IMR-90 (cell line): ENCODE data around the gene ROS1. TPM values are rescaled to one million over a fixed set of nuclear protein-coding genes. Genes with fewer than 3 reads are reported as not detected.

Source experiments
- ATAC-seq: fragments of 200-7000 bp; cut with Tn5 transposase; 2 replicates; pipeline ENCODE4 v1.9.1; 2020; ENCODE audit warnings: low read depth, mild to moderate bottlenecking, moderate library complexity
- BruUV-seq: library from RNA; stranded (reverse); fragments of 400-500 nt; replicated peaks from 2 replicates; lab custom pipeline; 2021; lab: Mats Ljungman, UMichigan
- CTCF ChIA-PET: fragments of 300-600 bp; formaldehyde crosslinking; extraction: SDS; loops from one replicate; lab custom pipeline; 2021; ENCODE audit warnings: antibody characterized with exemption; lab: Yijun Ruan, JAX
- POLR2A ChIA-PET: fragments of 300-600 bp; sonication (Branson Sonifier 250); formaldehyde crosslinking; loops from one replicate; lab custom pipeline; 2022; ENCODE audit warnings: antibody characterized with exemption; ENCODE audit not compliant: unreplicated experiment; lab: Charles Lee
- DNase-seq: peaks from one replicate; pipeline ENCODE4 v3.0.0; 2013
- H2AFZ ChIP-seq: replicated peaks from 2 replicates; pipeline ENCODE3; 2013; ENCODE audit warnings: low read length, mild to moderate bottlenecking; ENCODE audit not compliant: poor library complexity
- H2AK5ac ChIP-seq: 2 replicates; pipeline ENCODE4 v1.6.1; 2013; ENCODE audit warnings: low read depth, low read length, inconsistent platforms
- H2AK9ac ChIP-seq: replicated peaks from 2 replicates; pipeline ENCODE3; 2013; ENCODE audit warnings: mild to moderate bottlenecking, low read depth, low read length, moderate library complexity; ENCODE audit not compliant: poor library complexity
- H2BK120ac ChIP-seq: 2 replicates; pipeline ENCODE4 v1.6.1; 2013; ENCODE audit warnings: low read depth, low read length, inconsistent platforms
- H2BK15ac ChIP-seq: 3 replicates; pipeline ENCODE4 v1.6.1; 2013; ENCODE audit warnings: low read depth, low read length, inconsistent platforms
- H2BK20ac ChIP-seq: 2 replicates; pipeline ENCODE4 v1.6.1; 2013; ENCODE audit warnings: low read depth, mild to moderate bottlenecking, inconsistent platforms, low read length, moderate library complexity
- H2BK5ac ChIP-seq: 2 replicates; pipeline ENCODE4 v1.6.1; 2013; ENCODE audit warnings: mild to moderate bottlenecking, low read depth, low read length, inconsistent platforms; ENCODE audit not compliant: poor library complexity, severe bottlenecking
- H3K14ac ChIP-seq: replicated peaks from 2 replicates; pipeline ENCODE4 v1.6.1; 2013; ENCODE audit warnings: low read depth, low read length, inconsistent platforms
- H3K18ac ChIP-seq: 2 replicates; pipeline ENCODE4 v1.6.1; 2013; ENCODE audit warnings: low read depth, low read length, control low read depth
- H3K23ac ChIP-seq: 2 replicates; pipeline ENCODE4 v1.6.1; 2013; ENCODE audit warnings: low read depth, low read length, inconsistent platforms
- H3K27ac ChIP-seq: 2 replicates; pipeline ENCODE4 v1.5.1; 2013; ENCODE audit warnings: mild to moderate bottlenecking, control low read depth, low read length; ENCODE audit not compliant: insufficient read depth
- H3K27me3 ChIP-seq: 2 replicates; pipeline ENCODE4 v1.6.1; 2013; ENCODE audit warnings: low read length; ENCODE audit not compliant: control insufficient read depth, insufficient read depth
- H3K36me3 ChIP-seq: 2 replicates; pipeline ENCODE4 v1.6.1; 2013; ENCODE audit warnings: low read length, mixed read lengths; ENCODE audit not compliant: control insufficient read depth, insufficient read depth
- H3K4ac ChIP-seq: 2 replicates; pipeline ENCODE4 v1.6.1; 2013; ENCODE audit warnings: low read depth, low read length, inconsistent platforms
- H3K4me1 ChIP-seq: 2 replicates; pipeline ENCODE4 v1.6.1; 2013; ENCODE audit warnings: low read length, mixed read lengths; ENCODE audit not compliant: control insufficient read depth, insufficient read depth
- H3K4me2 ChIP-seq: 2 replicates; pipeline ENCODE4 v1.6.1; 2013; ENCODE audit warnings: low read depth, mild to moderate bottlenecking, control low read depth, low read length, moderate library complexity
- H3K4me3 ChIP-seq: 2 replicates; pipeline ENCODE4 v1.5.1; 2013; ENCODE audit warnings: low read depth, mild to moderate bottlenecking, control low read depth, low read length, moderate library complexity; ENCODE audit not compliant: insufficient read depth
- H3K56ac ChIP-seq: 2 replicates; pipeline ENCODE4 v1.6.1; 2013; ENCODE audit warnings: low read length, inconsistent platforms; ENCODE audit not compliant: insufficient read depth; ENCODE audit errors: extremely low read depth
- H3K79me1 ChIP-seq, 2 experiments: 2 replicates each; pipeline ENCODE4 v1.6.1; 2013; ENCODE audit warnings: low read length in 2 of 2, inconsistent platforms in 1 of 2, low read depth in 1 of 2
- H3K9ac ChIP-seq: 2 replicates; pipeline ENCODE4 v1.6.1; 2013; ENCODE audit warnings: low read depth, low read length, control low read depth
- H3K9me1 ChIP-seq: 2 replicates; pipeline ENCODE4 v1.6.1; 2013; ENCODE audit warnings: low read length, inconsistent platforms; ENCODE audit not compliant: insufficient read depth
- H3K9me3 ChIP-seq: 2 replicates; pipeline ENCODE4 v1.6.1; 2013; ENCODE audit warnings: low read length; ENCODE audit not compliant: control insufficient read depth, insufficient read depth
- H4K20me1 ChIP-seq: 2 replicates; pipeline ENCODE4 v1.6.1; 2013; ENCODE audit warnings: low read length, inconsistent platforms; ENCODE audit not compliant: insufficient read depth
- H4K5ac ChIP-seq: 2 replicates; pipeline ENCODE4 v1.6.1; 2013; ENCODE audit warnings: mild to moderate bottlenecking, low read depth, low read length, control low read depth
- H4K8ac ChIP-seq, 2 experiments: 2 replicates each; pipeline ENCODE4 v1.6.1; 2013; ENCODE audit warnings: low read depth in 2 of 2, low read length in 2 of 2, control low read depth in 1 of 2, inconsistent platforms in 1 of 2
- H4K91ac ChIP-seq: 2 replicates; pipeline ENCODE4 v1.6.1; 2013; ENCODE audit warnings: low read depth, low read length, inconsistent platforms; ENCODE audit not compliant: insufficient read depth
- BHLHE40 ChIP-seq: fragments of 150-350 bp; IDR thresholded peaks from 2 replicates; pipeline ENCODE4 v1.6.1; 2016; ENCODE audit warnings: mild to moderate bottlenecking, low read depth, low read length
- CHD1 ChIP-seq: IDR thresholded peaks from 2 replicates; pipeline ENCODE4 v1.6.1; 2012; ENCODE audit warnings: low read depth, low read length, improper control_type of control experiment
- ELK1 ChIP-seq: fragments of 150-350 bp; IDR thresholded peaks from 2 replicates; pipeline ENCODE4 v1.6.1; 2016; ENCODE audit warnings: low read depth, mild to moderate bottlenecking, low read length, moderate library complexity, borderline replicate concordance
- FOS ChIP-seq: fragments of 150-350 bp; IDR thresholded peaks from 2 replicates; pipeline ENCODE4 v1.6.1; 2016; ENCODE audit warnings: low read depth, low read length
- MAFK ChIP-seq: IDR thresholded peaks from 2 replicates; pipeline ENCODE4 v1.6.1; 2012; ENCODE audit warnings: low read depth, low read length, improper control_type of control experiment
- MAZ ChIP-seq: IDR thresholded peaks from 2 replicates; pipeline ENCODE4 v1.6.1; 2012; ENCODE audit warnings: low read depth, mild to moderate bottlenecking, low read length, improper control_type of control experiment, moderate library complexity, borderline replicate concordance
- MXI1 ChIP-seq: IDR thresholded peaks from 2 replicates; pipeline ENCODE4 v1.6.1; 2012; ENCODE audit warnings: low read depth, mild to moderate bottlenecking, low read length, moderate library complexity, borderline replicate concordance
- NFE2L2 ChIP-seq: fragments of 150-350 bp; IDR thresholded peaks from 2 replicates; pipeline ENCODE4 v1.6.1; 2016; ENCODE audit warnings: low read depth, mild to moderate bottlenecking, low read length
- POLR2A ChIP-seq: IDR thresholded peaks from 2 replicates; pipeline ENCODE4 v1.6.1; 2012; ENCODE audit warnings: mild to moderate bottlenecking, low read depth, low read length
- RAD21 ChIP-seq: IDR thresholded peaks from 2 replicates; pipeline ENCODE4 v1.6.1; 2012; ENCODE audit warnings: low read length, improper control_type of control experiment
- RCOR1 ChIP-seq: IDR thresholded peaks from 2 replicates; pipeline ENCODE4 v1.6.1; 2012; ENCODE audit warnings: mild to moderate bottlenecking, low read length, improper control_type of control experiment; ENCODE audit not compliant: insufficient replicate concordance
- RFX5 ChIP-seq: IDR thresholded peaks from 2 replicates; pipeline ENCODE4 v1.8.0; 2012; ENCODE audit warnings: low read depth, mild to moderate bottlenecking, low read length, moderate library complexity
- SMC3 ChIP-seq: fragments of 150-350 bp; IDR thresholded peaks from 2 replicates; pipeline ENCODE4 v1.6.1; 2016; ENCODE audit warnings: low read depth, mild to moderate bottlenecking, antibody characterized with exemption, low read length, moderate library complexity
- dilution Hi-C: fragments of 300-500 bp; cut with HindIII; formaldehyde crosslinking; loops from one replicate; pipeline ENCODE4 v1.14.3; 2018; ENCODE audit warnings: low sequenced_read_pairs; ENCODE audit not compliant: unreplicated experiment
- in situ Hi-C: fragments of 300-500 bp; cut with MboI; formaldehyde crosslinking; loops from 3 replicates; pipeline ENCODE4 v1.14.3; 2019; ENCODE audit warnings: low sequenced_read_pairs, inconsistent platforms, mixed read lengths
- intact Hi-C: fragments of 100-400 bp; cut with micrococcal nuclease; formaldehyde crosslinking; loops from 2 replicates; pipeline ENCODE4 v1.10.0; 2022
- polyA plus RNA-seq, 3 experiments: library from polyadenylated mRNA; depleted of rRNA; stranded (reverse); fragments of >200 nt; gene quantifications; 2 replicates each; pipeline ENCODE4 v1.2.3, GENCODE V29; 2012; ENCODE audit warnings: low replicate concordance in 1 of 3
- total RNA-seq: library from RNA; depleted of rRNA; stranded (reverse); fragments of >200 nt; gene quantifications from 2 replicates; pipeline ENCODE4 v1.2.3, GENCODE V29; 2012

The ROS1 gene
- total and polyA plus RNA-seq, 2 of the 4 experiments (the other 2 are of a cell fraction): under 0.01 to 0.03 TPM

- Histone ChIP-seq H2AFZ (no peak overlapping the region), H3K9ac (no peak overlapping the region), H3K23ac (no peak overlapping the region), H4K20me1 (no peaks in the 10 kb centered on the region), H2BK120ac (no peak overlapping the region), H3K4me2 (no peak overlapping the region), H4K91ac (no peak overlapping the region), H2AK9ac (no peak overlapping the region), H2AK5ac (no peak overlapping the region), H3K4me3 (no peak overlapping the region), H3K18ac (no peak overlapping the region), H2BK5ac (no peak overlapping the region), H3K9me1 (no peaks in the 10 kb centered on the region), H4K8ac (no peak overlapping the region), H2BK20ac (no peak overlapping the region), H3K56ac (no peak overlapping the region), H3K14ac (no peak overlapping the region), H3K36me3 (no peaks in the 10 kb centered on the region), H3K27ac (no peak overlapping the region), H3K4me1 (no peaks in the 10 kb centered on the region), H3K27me3 (no peaks in the 10 kb centered on the region), H3K4ac (no peak overlapping the region), H2BK15ac (no peak overlapping the region), H3K9me3 (no peaks in the 10 kb centered on the region), H3K79me1 (no peaks in the 10 kb centered on the region), H4K5ac (no peak overlapping the region)
- DNase-seq: no peak
- in situ Hi-C loops: no loop called here
- ATAC-seq: no peak
- intact Hi-C loops: no loop called here
- BruUV-seq: no TSS peak
- POLR2A ChIA-PET: no interaction called here
- CTCF ChIA-PET: no interaction called here
- dilution Hi-C loops: no loop called here
- TF ChIP-seq MXI1 (no peak), SMC3 (no peak), MAZ (no peak), CHD1 (no peak), NFE2L2 (no peak), BHLHE40 (no peak), RFX5 (no peak), RAD21 (no peak), FOS (no peak), POLR2A (no peak), RCOR1 (no peak), ELK1 (no peak), MAFK (no peak)
Observed at GRCh38 chr6:117309611-117310010, 116.1 kb downstream of the ROS1 start.
